DMS 273 treated with DMSO at 0.1 percent for 48 hours (cell line): ENCODE measurements around the gene NAALADL2.
A peak's percentile ranks its signal among the peaks of the same experiment; 100 is the strongest.

Source experiments
- DNase-seq: peaks from one replicate; lab custom pipeline; 2025; lab: John Stamatoyannopoulos, UW

NAALADL2 gene

DNA sequence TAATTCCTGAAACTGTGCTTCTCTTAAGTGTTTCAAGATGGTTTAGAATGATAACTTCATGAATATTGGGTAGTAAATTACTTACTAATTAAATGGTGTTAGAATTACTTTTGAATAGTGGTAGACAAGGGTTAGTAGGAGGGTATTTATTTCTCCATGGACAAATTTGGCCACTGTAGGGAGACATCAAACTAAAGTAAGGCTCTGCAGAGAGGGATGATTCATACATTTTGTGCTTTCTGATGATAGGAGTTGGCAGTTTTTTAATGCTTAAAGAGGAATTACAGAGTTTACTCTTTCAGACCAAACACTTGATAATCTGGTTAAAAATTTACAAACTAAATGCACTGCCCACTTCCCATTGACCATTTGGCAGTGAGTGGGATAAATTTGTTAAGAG lies 127.6 kb downstream of the NAALADL2 start:
- no peak for DNase-seq

GRCh38 chr3:175001091-175001490 lies 142.0 kb downstream of the NAALADL2 start:
- no peak for DNase-seq

GRCh38 chr3:175002732-175003143 lies 143.6 kb downstream of the NAALADL2 start:
- no peak for DNase-seq

- no peak for DNase-seq
Observed at GRCh38 chr3:175003590-175003989, 144.5 kb downstream of the NAALADL2 start.

DNA sequence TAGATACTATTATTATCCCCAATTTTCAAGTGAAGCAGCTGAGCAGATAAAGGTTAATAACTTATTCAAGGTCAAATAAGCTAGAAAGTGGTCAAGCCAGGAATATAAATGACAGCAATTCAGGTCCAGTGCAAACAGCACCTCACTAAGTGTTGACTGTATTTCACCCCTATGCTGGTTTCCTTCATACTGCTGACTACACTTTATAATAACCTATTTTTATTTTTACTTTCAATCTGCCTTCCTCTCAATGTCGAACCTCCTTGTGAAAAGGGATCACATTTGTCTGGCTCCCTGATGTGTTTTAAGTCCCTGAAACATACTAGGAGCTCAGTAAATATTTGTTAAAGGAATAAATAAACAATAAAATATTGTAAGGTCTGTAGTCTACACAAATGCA lies 146.1 kb downstream of the NAALADL2 start:
- no peak for DNase-seq

DNA sequence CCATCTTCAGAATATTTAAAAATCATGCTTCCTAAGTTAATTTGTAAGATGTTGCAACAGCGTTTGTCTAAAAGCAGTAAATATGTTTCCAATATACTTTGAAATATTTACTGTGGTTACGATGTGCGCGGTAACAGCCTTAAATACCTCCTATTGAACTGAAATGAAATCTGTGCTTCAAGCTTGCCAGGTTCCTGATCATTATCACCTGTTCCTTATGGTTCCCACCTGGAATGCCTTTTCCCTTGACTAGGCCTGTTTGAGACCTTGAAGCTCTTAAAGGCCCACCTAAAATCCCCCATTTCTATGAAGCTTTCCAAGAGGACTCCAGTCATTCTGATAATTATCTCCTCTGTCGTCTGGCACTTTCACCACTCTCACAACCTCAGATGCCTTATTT lies 146.7 kb downstream of the NAALADL2 start:
- no peak for DNase-seq

GRCh38 chr3:175007306-175007705 lies 148.2 kb downstream of the NAALADL2 start:
- DNase-seq, result no peak

DNA sequence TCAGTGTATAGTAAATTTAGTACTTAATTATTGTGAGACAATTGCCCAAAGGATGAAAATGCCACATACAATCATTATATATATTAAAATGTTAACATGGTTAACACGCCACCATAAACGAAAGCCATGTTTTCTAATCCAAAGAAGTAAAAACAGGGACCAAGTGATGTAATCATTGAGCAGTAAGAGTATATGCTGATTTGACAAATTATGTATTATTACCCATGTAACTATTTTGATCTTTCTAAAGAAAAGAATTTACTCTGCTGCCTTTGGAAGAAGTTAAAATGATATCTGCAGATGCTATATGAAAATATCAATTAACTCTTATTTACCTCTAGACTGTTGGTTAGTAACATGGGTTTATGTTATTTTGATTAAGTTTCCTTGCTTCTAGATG lies 150.2 kb downstream of the NAALADL2 start:
- no peak for DNase-seq

- no peak for DNase-seq
Observed at GRCh38 chr3:175015056-175015635, 156.0 kb downstream of the NAALADL2 start.

- no peak for DNase-seq
Observed at GRCh38 chr3:175018946-175019727, 160.0 kb downstream of the NAALADL2 start.

DNA sequence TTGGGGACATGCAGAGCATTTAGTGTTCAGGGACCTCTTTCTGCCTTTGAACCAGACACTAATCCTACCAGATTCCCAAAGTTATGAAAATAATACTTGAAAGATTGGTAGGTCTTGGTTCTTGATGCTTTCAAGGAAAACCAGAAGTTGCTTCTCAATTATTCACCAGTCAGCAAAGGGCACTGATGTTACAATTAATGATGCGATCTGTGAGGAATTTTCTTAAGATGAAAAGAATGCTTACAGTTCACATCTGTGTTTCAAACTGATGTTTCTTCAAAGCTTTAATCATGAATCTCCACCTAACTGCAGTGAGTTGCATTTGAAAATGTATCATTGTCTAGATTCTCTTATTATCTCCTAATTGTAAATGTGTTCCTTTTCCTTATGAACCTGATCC lies 161.0 kb downstream of the NAALADL2 start:
- no peak for DNase-seq

DNA sequence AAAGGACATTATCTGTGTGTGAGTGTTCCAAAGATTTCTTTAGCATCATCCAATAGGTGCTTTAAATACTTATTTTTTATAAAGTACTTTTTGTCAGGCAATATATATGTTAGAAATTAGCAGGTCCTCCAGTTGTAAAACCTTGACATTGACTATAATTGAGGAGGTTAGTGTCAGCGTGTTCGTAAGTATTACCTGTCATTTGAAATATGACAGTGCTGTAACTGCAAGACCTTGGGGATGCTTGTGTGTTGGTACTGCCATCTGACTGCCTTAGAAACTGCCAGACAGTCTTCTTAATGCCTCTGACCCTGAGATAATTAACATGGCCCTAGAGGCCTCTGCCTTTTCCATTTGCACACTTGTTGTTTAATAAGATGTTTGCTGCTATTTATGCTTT lies 170.7 kb downstream of the NAALADL2 start:
- no peak for DNase-seq

GRCh38 chr3:175039875-175040274 lies 180.7 kb downstream of the NAALADL2 start:
- DNase-seq, result no peak

DNA sequence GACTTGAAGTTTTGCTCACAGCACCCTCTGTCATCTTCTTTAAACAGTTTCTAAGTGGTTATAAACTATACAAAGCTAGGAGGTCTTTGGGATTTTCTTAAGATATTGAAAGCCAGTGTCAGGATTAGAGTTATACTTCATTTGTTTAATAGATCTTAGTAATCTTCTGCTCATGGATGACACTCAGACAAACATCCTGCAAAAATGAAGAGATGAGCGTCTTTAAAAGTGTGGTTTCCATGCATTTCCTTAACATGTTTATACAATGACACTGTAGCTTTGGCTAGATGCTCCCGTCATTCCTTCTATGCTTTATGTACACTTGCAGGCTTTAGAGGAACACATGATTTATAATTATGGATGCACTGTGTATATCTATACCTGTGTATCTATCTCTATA lies 182.2 kb downstream of the NAALADL2 start:
- DNase-seq, result no peak

DNA sequence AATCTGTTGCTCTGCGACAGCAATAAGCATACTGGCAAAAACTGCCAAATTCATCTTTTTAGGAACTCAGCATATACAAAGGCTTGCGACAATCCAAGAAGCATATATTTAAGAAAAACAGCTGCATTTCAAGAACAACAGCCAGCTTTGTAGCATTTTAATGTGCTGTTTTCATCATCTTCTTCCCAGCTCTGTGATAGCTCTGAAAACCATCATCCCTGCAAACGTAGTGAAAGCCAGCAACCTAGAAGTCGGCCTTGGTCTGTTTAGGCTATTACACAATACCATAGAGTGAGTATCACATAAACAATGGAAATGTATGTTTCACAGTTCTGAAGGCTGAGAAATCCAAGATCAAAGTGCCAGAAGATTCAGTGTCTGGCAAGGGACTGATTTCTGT lies 187.5 kb downstream of the NAALADL2 start:
- no peak for DNase-seq

GRCh38 chr3:175047786-175048185 lies 188.7 kb downstream of the NAALADL2 start:
- no peak for DNase-seq

DNA sequence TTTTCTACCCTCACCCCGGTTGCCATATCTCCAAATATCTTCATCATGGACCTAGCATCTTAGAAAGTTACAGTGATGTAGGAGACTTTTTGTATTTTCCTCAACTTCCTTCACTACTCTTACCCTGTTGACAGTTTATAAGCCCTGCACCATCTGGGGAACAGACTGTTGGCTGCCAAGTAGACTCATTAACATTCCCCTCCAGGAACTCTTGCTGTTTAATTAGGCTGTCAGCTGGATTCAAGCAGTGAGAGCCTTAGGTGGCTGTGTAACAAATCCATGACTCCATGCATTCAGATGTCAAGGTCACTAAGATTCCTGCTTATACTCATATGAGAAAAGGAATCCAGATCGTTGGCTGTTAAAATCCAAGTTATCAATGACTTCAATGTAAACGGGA lies 198.3 kb downstream of the NAALADL2 start:
- peak; percentile 99 for DNase-seq

GRCh38 chr3:175059788-175060187 lies 200.7 kb downstream of the NAALADL2 start:
- DNase-seq, result no peak

GRCh38 chr3:175065497-175065896 lies 206.4 kb downstream of the NAALADL2 start:
- peak; percentile 22 for DNase-seq

- no peak for DNase-seq
Observed at GRCh38 chr3:175066617-175067415, 207.7 kb downstream of the NAALADL2 start.

DNA sequence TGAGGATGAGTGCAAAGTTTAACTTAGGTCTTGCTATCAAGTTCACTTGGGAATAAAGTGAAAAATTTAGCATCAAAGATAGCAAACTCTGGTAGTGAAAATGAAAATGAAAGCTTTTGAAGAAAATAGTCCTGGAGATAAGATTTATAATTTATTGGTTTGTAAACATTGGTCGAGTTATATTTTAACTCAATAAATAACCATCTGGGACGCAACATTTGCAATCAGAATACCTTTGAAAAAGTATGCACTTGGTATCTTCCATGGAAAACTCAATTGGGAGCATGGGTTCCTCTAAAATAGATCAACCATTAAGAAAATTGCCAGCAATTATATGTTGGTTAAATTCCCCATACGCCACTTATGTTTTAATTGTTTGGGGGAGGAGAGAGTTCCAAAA lies 209.5 kb downstream of the NAALADL2 start:
- DNase-seq, result no peak

GRCh38 chr3:175070946-175071345 lies 211.8 kb downstream of the NAALADL2 start:
- DNase-seq, result no peak
